HTERT RPE-1 (cell line): ENCODE results near the gene KAZN.

Experiments
- in situ Hi-C: fragments of 300-500 bp; cut with MboI; formaldehyde crosslinking; loops from 4 replicates; pipeline ENCODE4 v1.14.3; 2020; ENCODE audit warnings: low sequenced_read_pairs

The KAZN gene

DNA sequence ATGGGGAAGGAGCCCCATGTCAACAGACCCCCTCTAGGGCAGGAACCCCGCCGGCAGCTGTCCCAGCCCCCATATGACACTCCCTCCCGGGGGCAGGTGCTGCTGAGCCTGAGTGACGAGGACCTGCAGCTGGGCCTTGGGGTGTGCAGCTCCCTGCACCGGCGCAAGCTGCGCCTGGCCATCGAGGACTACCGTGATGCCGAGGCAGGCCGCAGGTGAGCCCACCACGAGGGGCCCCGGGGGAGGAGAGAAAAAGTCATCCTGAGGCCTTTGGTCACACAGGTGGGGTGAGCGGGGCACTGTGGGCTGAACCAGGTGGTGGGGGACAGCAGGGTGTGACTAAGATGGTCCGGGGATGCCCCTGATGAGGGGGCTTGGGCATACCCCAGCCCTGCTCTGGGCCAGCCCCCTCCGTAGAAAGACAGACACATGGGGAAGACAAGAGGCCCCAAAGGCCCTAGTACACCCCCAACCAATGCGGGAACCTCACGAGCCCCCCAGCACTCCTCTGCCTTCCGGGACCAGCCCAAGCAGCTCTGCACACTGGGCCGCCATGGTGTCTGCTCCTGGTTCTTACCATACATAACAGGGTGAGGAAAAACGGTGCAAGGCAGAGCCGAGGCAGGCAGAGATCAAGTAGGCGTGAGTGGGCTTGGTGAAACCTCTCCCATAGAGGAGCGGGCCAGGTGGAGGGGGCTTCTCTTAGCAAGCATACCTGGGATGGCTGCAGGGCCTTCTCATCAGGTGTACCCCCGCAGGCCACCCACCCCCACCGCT, 496.4 kb downstream of the KAZN start:
- in situ Hi-C loops = no loop called here

DNA sequence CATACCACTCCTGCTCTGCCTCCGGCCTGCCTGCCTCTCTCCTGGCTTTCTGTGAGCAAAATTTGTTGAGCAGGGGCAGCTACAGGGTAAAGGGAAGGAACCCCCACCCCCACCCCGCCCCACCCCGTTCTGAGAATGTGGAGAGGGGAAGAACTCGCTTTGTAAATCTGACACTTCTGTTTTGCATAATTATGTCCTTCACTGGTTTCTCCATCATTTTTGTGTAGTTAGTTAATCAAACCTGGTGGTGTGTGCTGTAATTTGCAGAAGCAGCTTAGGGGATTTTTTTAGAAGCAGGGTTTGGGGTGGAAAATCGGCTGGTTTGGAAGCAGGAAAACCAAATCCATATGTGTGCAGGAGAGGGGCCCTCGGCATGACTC, 497.0 kb downstream of the KAZN start:
- in situ Hi-C loops = no loop called here

DNA sequence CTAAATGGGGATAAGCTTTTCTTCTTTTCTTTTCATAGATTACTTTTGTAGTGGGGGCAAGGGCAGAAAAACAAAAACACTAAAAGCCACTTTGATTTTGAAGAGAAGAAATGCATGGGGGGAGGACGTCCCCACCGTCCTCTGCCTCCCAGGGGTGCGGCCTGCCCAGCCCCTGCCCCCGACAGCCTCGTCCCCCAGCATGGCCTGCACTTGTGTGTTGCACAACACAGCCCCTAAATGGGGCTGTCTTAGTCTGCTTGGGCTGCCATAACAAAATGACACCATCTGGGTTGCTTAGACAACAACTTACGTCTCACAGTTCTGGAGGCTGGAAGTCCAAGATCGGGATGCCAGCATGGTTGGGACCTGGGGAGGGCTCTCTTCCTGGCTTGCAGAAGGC, 497.8 kb downstream of the KAZN start:
- in situ Hi-C loops = no loop called here

DNA sequence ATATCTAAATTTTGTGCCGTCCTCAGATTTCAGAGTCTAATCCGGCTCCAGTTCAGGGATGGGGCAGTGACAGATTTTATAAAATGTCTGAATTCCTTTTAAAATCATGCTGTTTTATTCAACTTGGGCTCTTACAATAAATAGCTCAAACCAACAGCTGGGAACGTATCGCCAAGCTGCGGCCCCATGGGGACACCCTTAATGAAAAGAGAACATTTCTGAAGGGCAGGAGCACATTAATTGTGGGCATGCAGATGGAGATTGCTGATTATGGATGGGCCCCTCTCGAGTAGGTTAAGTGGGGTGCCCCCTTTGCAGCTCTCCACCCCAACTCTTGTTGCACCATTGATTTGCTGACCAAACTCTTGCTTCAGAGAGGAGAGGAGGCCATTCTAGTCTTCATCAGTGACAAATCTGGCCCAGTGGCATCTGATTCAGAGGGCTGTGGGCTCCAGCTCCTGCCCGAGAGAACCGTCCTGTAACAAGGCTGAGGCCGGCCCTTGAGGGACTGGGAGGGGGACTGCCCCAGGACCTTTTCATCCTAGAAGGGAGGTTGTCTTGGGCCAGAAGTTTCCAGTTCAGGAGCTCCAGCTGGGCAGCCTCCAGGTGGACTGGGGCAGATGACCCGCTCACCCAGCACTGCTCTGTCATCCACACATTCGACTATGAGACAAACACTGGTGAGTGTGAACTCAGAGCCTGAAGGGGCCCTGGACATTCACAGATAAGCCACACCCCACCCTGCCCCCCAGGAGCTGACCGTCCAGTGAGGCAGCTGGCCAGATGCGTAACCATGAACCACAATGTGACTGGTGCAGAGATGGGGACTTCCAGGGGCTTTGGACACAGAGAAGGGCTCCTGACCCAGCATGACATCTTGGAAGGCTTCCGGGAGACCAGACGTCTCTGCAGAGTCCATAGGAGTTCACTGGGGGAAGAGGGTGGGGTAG, 500.0 kb downstream of the KAZN start:
- in situ Hi-C loops = no loop called here

DNA sequence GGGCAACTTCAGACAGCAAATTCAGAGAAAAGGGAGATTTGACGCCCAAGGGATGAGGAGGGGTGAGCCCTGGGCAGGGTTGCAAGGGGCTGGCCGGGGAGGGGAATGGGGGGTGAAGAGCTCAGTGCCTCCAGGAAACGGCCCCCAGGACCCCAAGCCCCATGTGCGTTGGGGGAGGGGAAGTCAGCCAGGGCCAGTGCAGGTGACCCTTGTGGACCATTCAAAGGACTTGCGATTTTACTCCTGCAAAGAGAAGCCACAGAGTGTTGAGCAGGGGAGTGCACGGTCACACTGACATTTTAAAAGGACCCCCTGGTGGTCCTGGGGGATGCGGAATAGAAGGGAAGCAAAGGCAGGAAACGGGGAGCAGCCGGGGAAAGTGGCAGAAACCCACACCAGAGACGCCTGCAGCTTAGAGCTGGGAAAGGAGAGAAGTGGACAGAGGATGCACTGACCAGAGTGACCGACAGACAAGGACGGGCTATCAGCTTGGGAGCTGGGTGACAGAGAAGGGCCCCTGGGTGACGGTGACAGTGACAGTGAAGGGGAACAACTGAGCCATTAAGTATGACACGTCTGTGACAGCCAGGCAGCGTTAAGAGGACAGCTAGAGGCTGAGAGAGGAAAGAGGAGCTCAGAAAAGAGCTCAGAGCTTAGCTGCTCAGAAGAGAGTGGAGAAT, 501.1 kb downstream of the KAZN start:
- in situ Hi-C loops = no loop called here

DNA sequence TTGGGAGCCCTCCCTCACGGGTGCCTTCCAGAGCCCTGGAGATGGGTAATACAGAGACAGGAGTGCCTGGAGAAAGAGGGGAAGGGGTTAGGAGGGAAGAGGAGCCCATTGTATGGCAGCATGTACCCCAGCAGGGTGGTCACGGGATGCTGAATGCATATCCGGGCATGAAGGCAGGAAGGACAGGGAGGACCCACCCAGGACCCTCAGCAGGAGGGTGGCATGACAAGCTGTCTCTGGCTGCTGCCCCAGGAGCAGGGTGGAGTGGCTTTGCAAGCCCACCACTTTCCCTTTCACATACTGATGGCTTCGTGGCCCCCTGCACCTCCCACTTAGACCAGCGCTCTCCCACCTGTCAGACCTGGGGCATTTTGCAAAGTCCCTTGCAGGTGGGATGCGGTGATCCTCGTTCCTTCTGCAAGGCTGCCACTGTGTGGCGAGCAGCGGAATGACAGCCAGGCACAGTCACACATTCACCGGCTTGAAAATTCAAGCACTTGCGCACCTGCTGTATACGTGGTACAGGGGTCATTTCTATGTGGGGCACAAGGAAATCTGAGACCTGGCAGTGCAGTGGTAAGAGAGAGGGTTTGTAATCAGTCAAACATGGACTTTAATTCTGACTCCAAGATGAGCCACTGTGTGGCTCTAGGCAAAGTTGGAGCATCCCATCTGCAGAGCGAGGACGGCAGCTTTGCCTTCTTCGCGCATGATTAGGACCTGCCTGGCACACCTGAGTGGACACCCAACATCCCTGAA, 501.8 kb downstream of the KAZN start:
- in situ Hi-C loops = no loop called here

DNA sequence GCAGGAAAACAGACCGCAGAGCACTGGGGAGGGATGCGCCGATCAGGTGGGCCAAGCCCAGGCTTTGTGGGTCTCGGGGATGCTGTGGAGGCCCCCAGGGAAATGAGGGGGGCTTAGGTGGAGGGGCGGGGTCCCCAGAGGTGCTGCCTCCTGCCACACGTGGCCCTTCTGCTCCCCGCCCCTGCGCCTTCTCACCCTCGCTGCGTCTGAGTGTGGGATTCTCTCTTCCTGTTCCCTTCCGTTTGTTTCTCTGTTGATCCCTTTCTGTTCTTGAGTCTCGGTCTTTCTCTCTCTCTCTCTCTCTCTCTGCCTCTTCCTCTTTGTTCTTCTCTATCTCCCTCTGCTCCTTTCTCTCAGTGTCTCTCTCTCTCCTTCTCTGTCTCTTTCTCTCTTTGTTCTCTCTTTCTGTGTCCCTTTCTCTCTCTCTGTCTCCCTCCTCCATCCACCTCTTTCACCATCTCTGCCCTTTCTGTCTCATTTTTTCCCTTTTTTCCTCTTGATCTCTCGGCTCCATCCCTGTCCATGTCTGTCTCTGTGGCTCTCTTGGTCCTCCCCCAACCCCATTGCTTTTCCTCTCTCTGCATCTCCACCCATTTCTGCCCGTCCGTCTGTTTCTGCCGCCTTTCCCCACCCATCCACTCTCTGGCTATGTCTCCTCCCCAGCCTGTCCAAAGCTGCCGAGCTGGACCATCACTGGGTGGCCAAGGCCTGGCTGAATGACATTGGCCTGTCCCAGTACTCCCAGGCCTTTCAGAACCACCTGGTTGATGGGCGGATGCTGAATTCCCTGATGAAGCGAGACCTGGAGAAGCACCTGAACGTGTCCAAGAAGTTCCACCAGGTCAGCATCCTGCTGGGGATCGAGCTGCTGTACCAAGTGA, 502.6 kb downstream of the KAZN start:
- in situ Hi-C loops = no loop called here

DNA sequence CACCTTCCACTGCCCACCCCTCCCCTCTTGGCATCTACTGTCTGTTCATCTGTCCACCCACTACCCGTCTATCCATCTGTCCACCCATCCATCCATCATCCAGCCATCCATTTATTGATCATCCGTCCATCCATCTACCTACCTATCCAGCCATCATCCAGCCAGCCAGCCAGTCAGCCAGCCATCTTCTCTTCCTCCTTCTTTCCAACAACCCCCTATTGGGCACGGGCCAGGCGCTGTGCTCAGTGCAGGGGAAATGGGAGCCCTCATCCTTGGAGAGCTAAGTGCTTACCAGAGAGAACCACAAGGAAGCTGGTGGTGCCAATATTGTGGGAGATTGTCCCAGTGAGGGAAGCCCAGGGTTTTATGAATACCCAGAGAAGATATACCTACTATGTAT, 503.3 kb downstream of the KAZN start:
- in situ Hi-C loops = no loop called here

DNA sequence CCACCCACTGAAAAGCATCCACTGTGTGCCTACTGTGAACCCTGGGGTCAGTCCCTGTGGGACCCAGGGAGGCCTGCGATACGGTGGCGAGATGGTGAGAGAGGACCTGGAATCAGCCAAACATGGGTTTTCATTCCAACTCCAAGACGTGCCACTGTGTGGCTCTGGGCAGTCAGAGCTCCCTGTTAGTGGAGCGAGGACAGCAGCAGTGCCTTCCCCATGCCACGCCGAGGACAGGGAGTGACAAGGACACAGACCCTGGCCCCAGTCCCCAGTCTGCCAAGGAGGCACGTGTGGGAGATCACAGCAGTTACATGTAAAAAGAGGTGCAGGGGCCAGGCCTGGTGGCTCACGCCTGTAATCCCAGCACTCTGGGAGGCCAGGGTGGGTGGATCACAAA, 504.2 kb downstream of the KAZN start:
- in situ Hi-C loops = no loop called here

DNA sequence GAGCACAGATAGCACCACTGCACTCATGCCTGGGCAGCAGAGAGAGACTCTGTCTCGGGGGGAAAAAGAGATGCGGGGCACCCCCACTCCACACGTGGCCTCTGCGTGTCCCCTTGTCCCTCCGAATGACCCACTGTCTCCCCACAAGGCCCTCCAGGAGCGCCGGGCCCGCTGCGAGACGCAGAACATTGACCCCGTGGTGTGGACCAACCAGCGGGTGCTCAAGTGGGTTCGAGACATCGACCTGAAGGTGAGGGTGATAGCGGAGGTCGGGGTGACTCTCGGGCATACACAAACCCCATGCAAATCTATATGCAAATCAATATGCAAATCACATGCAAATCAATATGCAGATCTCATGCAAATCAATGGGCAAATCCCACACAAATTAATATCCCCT, 504.7 kb downstream of the KAZN start:
- in situ Hi-C loops = no loop called here

DNA sequence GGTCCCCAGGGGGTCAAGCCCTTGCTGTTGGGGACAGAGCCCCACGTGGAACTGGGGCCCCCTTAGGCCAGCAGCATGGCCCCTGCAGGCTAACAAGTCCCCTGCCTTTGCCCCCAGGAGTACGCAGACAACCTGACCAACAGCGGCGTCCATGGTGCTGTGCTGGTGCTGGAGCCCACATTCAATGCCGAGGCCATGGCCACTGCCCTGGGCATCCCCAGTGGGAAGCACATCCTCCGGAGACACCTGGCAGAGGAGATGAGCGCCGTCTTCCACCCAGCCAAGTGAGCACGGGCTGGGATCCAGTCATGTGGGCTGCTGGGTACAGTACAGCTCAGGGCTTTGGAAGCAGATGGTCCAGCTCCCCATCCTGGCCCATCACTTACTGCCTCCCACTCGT, 505.4 kb downstream of the KAZN start:
- in situ Hi-C loops = no loop called here

DNA sequence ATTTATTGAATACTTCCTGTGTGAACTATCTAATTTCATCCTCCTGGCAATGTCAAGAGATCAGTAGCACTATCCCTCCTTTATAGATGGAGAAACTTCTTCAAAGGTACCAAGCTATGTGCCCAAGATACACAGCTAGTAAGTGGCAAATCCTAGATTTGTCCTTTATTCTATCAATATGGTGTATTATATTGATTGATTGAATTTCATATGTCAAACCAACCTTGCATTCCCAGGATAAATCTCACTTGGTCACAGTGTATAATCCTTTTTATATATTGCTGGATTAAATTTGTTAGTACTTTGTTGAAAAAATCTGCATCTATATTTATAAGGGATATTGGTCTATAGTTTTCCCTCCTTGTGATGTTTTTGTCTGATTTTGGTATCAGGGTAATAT, 506.3 kb downstream of the KAZN start:
- in situ Hi-C loops = no loop called here

DNA sequence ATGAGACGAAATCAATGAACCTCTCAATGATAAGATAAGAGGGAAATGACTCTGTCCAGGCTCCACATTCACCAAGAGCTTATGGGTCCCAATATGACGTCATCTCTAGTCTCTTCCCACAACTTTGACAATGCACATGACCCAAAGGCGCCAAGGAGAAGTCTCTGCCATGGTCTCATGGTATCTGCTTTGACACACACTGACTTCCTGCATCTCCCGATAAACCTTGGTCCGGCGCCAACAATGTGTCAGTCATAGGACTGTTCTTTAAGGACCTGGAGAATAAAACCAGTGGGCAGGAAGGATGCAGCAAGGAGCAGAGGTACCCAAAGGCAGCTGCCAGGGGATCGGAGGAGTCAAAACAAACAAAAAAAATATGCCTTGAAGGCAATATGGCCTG, 508.1 kb downstream of the KAZN start:
- in situ Hi-C loops = no loop called here

DNA sequence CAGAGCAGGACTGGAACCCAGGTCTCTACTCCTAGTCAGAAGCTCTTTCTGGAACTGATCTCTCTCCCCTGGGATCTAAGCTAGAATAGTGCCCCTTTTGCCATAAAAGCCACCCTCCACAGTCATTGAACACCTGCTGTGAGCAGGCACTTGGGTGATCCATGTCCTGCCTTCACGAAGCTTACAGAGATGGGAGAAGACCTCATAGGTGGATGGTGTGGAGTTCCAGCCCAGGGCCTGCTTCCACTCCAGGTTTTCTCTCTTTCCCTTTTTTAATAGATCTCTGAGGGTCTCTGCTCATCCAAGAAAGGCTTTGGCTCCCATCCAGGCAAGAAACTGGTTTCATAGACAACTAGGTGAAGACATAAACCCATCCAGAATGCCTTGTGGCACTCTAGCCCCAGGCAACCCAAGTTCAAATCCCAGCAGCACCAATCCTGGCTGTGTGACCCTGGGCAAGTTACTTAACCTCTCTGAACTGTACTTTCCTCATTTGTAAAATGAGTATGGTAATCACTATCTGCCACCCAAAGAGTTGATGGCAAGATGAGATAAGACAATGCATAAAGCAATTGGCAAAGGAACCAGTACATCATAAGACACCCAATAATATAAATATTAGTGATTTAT, 508.7 kb downstream of the KAZN start:
- in situ Hi-C loops = no loop called here

DNA sequence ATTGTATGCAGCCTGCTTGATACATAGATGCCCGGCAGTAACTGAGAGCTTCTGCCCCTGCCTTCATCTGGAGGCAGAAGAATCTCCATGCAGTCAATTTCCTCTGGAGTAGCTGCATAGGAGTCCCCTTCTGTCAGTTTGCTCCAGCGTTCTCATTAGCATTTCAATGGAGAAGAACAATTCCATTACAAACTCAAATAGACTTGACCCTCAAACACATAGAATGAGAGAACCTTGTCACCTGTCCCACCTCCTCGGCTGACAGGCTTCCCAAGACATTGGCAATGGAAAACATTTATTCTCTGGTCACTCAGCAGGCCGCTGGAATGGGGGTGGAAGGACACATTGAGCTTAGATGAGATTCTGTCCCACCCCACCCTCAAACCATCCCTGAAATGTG, 509.4 kb downstream of the KAZN start:
- in situ Hi-C loops = no loop called here

DNA sequence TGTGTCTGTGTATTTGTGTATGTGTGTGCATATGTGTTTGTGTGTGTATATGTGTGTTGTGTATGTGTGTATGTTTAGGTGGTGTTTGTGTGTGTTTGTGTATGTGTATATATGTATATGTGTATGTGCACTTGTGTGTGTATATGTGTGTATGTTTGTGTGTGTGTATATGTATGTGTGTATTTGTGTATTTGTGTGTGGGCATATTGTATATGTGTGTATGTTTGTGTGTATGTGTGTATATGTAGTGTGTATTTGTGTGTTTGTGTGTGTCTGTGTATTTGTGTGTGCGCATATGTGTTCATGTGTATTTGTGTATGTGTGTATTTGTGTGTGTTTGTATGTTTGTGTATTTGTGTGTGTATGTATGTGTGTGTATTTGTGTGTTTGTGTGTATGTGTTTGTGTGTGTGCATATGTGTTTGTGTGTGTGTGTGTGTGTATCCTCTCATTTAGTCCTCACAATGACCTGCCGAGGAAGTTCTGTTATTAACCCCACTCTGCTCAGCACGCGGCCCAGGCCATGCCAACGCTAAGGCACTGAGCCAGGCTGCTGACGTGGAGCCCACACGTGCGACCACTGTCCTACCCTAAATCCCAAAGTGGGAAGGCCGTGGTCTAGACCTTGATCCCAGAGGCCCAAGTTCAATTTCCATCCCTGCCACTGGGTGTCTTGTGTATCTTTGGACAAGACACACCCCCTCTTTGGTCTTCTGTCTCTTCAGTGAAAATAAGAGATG, 511.8 kb downstream of the KAZN start:
- in situ Hi-C loops = no loop called here

DNA sequence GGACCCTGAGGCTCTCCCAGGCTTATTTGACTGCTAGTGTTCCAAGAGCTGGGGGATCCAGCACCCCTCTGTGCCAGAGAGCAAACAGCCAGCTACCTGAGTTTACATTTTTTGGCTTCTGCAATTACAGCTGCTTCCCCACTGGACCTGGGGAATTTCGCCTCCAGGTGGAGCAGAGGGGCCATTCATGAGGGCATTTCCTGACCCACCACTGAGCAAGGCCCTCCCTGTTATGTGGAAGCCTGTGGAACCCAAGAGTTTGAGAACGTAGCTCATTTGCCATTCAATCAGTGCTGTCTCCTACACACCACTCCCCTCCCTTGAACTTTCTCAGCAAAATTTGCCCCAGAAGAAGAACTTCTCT, 512.4 kb downstream of the KAZN start:
- in situ Hi-C loops = no loop called here

DNA sequence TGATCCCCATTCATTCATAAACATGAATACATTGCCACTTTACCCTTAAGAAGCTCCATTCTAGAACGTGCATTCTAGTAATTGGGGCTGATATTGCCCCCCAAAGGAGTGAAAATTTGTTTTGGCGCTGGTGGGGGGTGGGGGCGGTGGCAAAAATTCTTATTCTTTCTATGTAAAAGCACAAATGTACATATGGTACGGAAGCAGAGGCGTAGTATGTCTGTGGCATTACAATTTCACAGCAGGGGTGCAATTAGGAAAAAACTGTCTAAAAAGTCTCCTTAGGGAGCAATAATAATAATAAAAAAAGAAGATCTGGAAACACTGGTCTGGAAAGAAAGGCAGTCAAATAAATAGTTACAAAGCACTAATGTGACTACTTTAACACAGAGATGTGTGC, 514.7 kb downstream of the KAZN start:
- in situ Hi-C loops = no loop called here

DNA sequence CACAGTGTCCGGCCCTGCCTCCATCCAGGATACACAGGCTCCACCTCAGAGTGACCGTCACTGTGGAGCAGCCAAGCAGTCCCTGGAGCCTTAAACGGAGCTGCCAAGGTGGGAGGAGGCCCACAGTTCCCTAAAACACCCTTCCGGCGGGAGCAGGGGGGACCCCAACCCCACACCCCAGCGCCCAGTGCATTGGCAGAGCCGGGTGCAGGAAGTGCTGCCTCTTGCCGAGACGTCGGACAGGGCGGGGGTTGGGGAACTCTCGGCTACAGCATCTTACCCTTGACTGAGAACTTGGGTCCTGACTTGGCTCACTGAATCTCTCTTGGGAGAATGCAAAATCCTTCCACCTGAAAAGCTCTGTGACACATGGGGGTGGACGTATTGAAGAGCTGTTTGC, 516.4 kb downstream of the KAZN start:
- in situ Hi-C loops = no loop called here
